Esophagus muscularis mucosa (tissue), 3 donors: Measurements from ENCODE around the gene C14orf119.

Source experiments
- CTCF ChIP-seq, 3 experiments: fragments of 200-600 bp in 2 of 3; fragments of 450-650 bp in 1 of 3; sonication (generic) in 2 of 3; IDR thresholded peaks; one replicate each; pipeline ENCODE4 v1.5.1; 2017 to 2019; ENCODE audit warnings: antibody characterized with exemption in 3 of 3, mild to moderate bottlenecking in 2 of 3, moderate library complexity in 1 of 3
- POLR2A ChIP-seq: fragments of 450-650 bp; IDR thresholded peaks from one replicate; pipeline ENCODE4 v1.6.1; 2017; ENCODE audit warnings: antibody characterized with exemption, moderate library complexity, mild to moderate bottlenecking, low read depth
- POLR2AphosphoS5 ChIP-seq, 2 donors: sonication (generic); formaldehyde crosslinking; IDR thresholded peaks; one replicate each; pipeline ENCODE4 v1.6.1; 2017; ENCODE audit warnings: antibody characterized with exemption in 2 of 2

DNA sequence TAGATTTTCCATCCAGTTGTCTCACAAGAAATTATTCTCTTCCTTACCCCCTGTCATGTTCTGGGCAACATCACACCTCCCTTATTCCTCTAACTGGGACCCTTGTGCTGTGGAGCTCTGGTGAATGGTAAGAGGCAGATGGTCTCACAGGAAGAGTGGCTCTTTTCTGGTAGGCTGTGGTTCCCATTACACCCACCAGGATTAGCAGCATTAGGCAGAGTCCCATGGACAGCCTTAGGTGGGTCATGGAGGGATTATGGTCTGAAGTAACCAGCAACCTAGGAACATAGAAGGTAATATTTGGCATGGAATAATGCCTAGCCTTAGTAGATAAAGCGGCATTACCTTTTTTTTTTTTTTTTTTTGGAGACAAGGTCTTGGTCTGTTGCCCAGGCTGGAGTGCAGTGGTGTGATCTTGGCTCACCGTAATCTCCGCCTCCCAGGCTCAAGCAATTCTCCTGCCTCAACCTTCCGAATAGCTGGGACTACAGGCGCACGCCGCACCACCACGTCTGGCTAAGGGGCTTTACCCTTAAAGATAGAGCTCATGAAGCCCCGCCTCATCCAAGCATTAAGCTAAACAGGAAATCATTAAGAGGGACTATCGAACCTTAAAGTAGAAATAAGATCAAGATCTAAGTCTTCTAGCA is 4.0 kb downstream of the C14orf119 start:
- TF ChIP-seq POLR2A (no peak), CTCF (IDR thresholded peaks at IDR 0.05) (no peak), POLR2AphosphoS5 (IDR thresholded peaks at IDR 0.05) (no peak)
